Activated T-helper 1 cell treated with Interleukin-2 at 50 U/mL for 16 hours (primary cell): ENCODE measurements around the gene ACVR1B.

ENCODE experiments used
- DNase-seq: peaks from one replicate; pipeline ENCODE4 v3.0.0-alpha.2; 2020; ENCODE audit warnings: low read depth

The ACVR1B gene

DNA sequence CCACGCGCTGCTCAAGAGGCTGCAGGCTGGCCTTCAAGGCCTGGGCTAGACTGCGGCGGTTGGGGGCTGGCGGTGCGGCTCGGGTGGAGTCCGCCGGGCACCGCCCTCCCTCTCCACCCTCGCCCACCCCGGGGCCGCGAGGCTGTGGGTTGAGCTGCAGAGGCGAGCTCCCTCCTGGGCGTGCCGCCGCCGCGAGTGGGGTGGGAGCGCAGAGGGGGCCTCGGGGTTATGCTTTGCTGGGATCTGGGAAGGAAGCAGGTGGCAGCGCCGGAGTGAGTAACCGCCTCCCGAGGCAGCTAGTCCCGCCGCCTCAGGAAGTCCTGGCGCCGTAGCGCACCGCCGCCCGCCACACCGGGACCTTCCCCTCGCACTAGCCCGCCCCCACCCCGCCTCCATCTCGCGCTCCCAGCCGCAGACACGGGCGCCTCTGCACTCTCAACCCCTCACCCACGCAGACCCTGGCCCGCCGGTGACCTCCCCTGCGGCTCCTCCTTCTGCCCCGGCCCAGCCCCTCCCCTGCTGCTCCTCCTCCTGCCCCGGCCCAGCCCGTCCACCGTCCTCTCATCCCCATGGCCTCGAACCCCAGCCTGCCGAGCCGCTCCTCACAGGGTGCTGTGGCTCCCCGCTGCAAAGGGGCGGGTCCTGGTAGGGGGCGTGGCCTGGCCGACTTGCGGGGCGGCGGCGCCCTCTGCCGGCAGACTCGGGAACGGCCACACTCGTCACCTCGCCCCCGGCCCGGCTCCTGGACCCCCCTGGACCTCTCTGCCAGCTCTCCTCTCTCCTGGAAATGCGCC lies 71.9 kb downstream of the ACVR1B start:
- peak; percentile 82 for DNase-seq

GRCh38 chr12:52023976-52024688 lies 72.6 kb downstream of the ACVR1B start:
- DNase-seq: no peak

DNA sequence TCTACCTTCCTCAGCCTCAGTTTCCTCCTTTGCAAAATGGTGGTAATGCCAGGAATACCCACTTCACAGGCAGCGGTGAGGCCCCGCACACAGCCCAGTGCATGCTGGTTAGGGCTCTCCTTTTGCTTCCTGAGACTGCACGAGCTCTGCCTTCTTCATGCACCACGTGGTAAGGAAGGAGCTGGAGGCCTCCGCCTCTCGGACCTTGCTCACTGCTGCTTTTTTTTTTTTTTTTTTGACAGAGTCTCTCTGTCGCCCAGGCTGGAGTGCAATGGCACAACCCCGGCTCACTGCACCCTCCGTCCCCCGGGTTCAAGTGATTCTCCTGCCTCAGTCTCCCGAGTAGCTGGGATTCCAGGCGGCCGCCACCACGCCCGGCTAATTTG lies 73.3 kb downstream of the ACVR1B start:
- DNase-seq: no peak

DNA sequence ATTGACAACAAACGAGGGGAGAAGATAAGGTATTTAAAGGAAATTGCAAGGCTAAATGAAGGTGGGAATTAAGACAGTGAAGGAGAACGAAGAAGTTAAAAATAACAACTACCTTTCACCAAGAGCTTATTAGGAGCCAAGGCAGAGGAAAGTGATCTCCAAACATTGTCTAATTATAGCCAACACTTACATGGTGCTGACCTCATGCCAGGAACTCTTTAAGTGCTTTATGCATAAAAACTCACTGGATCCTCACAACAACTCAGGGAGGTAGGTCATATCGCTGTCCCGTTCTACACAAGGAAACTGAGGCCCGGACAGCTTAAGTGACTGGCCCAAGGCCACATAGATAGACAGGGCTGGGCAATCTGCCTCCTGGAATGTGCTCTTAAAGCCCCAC lies 74.8 kb downstream of the ACVR1B start:
- DNase-seq: no peak

GRCh38 chr12:52027085-52027843 lies 75.8 kb downstream of the ACVR1B start:
- no peak for DNase-seq

DNA sequence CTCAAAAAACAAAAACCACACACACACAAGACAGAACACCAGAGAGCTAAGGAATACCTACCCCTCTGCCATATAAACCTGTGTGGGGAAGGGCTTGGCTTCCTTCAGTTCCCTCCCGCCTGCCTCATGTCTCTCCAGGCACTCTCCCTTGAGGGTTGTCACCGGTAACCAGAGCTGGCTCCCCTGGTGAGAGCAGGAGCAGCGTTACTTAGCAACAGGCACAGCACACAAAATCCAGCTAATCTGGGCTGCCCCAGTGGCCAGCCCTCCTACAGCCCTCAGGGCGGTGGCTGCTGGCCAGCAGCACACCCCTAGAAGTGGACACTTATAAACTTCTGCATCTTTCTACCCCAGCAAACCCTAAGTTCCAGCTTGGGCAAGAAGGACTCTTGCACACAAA lies 78.2 kb downstream of the ACVR1B start:
- DNase-seq: no peak

- no peak for DNase-seq
Observed at GRCh38 chr12:52032446-52032803, 80.9 kb downstream of the ACVR1B start.

GRCh38 chr12:52032804-52033445 lies 81.4 kb downstream of the ACVR1B start:
- peak; percentile 78 for DNase-seq

DNA sequence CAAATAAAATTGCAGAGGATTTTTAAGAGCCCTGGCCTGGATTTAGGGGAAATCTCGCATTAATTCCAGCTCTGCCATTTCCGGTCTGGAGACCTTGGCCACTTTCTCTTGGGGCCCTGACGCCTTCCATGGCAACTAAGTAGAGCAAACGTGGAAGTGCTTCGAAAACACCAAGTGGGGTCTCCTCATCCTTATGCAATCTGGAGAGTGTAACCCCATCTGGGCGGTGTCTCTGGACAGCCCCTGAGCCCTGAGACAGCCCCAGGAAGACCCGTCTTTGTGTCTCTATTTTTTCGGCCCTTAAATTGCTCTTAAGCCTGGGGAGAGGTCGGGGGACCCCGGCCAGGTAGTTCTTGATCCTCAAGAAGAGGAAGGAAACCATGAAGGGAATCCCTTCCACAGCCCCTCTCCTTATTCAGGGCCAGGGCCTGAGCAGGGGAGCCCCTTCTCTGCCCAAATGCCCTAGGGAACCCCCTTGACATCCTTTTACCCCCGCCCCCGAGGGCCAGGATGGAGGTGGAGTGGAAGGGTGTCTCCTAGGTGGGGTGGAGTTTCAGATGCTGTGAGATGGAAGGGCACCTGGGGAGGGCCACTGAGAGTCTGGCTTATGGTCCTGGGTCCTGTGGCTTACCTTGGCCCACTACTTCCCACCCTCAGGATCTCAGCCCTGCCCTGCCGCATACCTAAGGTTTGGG lies 82.1 kb downstream of the ACVR1B start:
- no peak for DNase-seq

- no peak for DNase-seq
Observed at GRCh38 chr12:52035190-52035589, 83.7 kb downstream of the ACVR1B start.

- DNase-seq: no peak
Observed at GRCh38 chr12:52035926-52036325, 84.4 kb downstream of the ACVR1B start.

DNA sequence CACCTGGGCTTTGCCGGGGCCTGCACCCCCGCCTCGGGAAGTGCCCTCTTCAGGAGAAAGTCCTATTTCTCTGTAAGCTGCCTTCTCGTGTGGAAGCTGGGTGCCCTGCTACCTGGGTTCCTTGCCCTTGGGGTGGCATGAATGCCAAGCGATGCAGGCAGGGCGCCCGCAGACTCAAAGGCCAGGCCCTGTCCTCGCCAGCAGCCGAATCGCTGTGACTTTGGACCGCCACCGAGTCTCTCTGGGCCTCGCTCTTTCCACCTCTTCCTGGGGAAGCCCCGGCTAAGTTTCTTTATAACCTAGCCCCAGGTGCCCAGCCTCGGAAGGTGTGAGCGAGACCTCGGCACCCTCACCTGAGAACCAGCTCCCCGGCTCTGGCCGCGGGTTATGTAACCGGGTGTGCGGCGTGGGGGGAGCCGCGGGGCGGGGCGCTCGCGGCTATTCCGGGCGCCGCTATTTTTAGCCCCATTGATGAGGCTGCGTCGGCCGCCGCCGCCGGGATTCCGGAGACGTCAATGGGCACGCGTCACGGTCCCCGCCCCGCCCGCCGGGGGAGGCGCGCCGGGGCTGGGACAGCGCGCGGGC lies 85.2 kb downstream of the ACVR1B start:
- peak; percentile 78 for DNase-seq

GRCh38 chr12:52037248-52037861 lies 85.9 kb downstream of the ACVR1B start:
- DNase-seq: no peak

DNA sequence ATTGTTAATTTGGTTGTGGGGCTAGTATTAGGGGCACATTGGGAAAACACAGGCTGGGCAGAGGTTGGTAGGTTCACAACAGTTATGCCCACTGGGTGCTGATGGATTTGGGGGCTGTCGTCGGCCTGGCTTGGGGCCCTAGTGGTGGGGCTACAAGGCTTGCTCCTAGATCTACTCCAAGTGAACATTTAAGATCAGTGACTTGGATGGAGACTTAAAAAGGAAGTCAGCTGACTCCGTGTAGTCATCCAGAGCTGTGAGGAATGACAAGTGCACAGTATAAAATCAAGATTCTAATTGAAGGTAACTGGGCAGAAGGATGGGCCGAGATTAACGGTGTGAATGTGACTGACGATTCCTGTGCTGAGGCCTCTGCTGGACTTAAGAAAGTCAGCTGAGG lies 86.9 kb downstream of the ACVR1B start:
- no peak for DNase-seq

GRCh38 chr12:52041035-52041434 lies 89.5 kb downstream of the ACVR1B start:
- DNase-seq: no peak

DNA sequence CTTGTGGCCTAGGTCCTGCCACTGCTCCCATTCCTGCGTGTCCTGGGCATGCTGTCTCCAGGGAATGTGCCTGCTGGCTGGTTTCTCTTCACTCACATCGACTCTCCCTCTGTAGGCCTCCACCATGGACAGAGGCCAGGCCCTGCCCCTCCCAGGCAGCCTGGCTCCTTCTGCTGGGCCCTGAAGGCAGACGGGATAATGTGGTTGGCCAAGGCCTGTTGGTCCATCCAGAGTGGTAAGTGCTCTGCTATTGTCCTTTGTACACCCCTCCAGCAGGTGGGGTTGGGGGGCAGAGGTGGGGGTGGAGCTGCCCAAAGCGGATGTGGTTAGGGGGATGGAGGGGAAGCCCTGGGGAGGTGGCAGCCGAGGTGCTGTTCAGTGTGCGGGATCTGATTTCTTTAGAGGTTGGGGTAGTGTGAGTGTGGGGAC lies 90.2 kb downstream of the ACVR1B start:
- no peak for DNase-seq

DNA sequence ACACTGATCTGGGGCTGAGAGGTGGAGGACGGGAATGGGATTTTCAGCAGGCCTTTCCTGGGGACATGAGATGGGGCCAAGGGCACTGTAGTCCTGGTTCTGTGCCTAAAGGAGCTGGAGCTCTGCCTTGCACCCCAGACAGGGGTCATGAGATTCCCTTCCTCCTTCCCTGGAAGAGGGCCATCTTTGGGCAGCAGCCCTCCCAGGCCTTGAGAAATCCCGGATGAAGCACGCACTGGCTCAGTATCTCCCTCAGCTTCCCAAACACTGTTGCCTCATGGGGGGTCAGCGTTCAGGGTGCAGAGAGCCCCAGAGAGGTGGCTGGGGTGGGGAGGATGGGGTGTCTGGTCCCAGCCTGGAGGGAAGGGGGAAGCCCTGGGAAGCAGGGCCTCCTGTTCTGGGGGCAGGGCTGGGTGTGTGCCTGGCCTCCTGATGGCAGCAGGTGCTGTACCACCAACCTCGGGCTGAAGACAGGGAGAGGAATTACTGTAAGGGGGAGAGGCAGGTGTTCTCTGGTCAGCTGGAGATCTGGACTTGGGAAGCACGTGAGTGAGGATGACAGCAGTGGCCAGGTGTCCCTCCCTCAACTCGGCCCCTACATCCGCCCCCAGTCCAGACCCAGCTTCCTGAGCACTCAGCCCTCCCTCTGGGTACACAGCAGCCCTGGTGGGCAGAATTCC lies 91.3 kb downstream of the ACVR1B start:
- no peak for DNase-seq

DNA sequence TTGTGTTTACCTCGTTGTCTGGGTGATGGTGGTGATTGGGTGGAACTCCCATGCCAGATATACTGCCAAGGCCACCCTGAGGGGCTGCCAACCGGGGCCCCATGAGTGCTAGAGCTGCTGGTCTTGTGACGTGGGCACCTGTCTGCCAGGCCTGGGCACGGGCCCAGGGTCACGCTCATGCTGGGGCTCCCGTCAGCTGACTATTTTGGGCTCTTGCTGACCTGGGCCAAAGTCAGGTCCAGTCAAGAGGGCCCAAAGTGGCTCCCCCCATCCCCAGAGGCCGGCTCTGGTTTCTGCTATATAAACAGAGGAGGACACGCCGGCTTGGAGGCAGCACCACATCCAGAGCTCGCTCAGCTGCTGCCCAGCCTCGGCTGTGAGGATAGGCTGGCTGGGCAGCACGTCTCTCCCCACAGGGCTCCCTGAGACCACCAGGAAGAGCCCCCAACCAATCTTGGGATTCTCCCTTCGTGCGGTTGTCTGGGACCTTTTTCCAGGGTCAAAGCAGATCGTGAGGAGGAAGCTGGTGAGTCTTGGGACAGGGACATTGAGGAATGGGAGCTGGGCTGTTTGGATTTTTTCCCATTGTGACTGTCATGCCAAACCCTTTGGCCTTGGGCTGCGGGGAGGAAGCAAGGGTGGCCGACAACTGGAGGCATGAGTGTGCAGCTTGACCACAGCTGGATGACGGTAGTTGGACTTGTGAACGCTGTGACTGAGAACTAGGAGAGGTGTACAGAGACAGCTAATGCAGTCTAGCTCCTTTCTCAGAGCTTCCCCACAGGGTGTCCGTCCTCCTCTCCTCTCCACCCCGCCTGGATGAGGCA lies 92.1 kb downstream of the ACVR1B start:
- no peak for DNase-seq

GRCh38 chr12:52044292-52044983 lies 92.9 kb downstream of the ACVR1B start:
- DNase-seq: no peak
